Measurements from ENCODE around the gene CLCN7. TPM values are rescaled to one million over a fixed set of nuclear protein-coding genes. Genes with fewer than 3 reads are reported as not detected.

CLCN7 gene
- total RNA-seq, 1 donor from 2014 or later = 53.2 TPM

GRCh38 chr16:1505073-1505844 lies 30.4 kb upstream of the CLCN7 start:
- intact Hi-C loops (cut with micrococcal nuclease) = no loop called here
- no peak for DNase-seq
- no peak for ATAC-seq

GRCh38 chr16:1503110-1503955 lies 28.5 kb upstream of the CLCN7 start:
- intact Hi-C loops (cut with micrococcal nuclease) = no loop called here
- ATAC-seq (no peak), DNase-seq (no peak)

GRCh38 chr16:1502092-1503004 lies 27.5 kb upstream of the CLCN7 start:
- ATAC-seq = no peak
- intact Hi-C loops (cut with micrococcal nuclease) = no loop called here
- DNase-seq = no peak

DNA sequence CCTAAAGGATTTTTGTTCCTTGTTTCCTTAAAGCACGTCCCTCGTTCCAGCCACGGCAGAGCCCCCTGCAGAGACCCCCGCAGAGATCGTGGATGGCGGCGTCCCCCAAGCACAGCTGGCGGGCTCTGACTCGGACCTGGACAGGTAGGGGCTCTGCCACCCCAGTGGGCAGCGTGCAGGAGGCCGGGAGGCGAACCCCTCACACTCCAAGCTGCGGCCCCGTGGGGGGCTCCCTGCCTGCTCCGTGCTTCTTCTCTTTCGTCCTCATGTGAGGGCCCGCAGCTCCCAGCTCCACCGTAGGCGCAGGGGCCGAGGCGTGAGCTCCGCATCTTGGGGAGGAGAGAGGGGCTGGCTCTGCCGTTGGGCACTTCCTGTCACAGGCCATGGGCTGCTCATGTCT lies 26.8 kb upstream of the CLCN7 start:
- DNase-seq = no peak
- no peak for ATAC-seq
- intact Hi-C loops (cut with micrococcal nuclease) = no loop called here

DNA sequence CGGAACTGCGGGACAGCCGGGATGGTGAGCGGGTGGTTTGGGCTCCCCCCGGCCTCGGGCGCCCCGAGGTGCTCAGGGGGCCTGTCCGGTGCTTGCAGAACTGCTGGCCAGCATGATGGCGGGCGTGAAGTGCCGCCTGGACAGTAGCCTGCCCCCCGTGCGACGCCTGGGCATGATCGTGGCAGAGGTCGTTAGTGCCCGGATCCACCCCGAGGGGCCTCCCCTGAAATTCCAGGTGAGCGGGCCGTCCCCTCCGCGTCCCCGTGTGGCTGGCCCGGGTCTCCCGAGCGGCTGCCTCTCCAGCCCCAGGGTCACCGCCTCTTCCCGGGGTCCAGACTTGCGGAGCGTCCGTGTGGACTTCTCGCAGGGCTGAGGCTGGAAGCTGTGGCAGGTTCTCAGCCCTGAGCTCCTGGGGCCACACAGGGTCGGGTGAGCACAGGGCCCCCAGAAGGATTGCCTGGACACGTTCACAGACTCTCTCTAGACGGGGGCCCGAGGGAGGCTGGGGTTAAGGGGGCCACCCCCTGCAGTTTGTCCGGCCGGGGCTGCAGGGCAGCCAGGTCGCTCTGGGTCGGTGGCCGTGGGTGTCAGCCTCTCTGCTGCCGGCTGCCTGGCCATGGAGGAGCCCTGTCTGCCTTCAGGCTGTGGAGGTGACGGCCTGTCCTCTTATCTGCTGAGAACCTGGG lies 25.8 kb upstream of the CLCN7 start:
- ATAC-seq = no peak
- intact Hi-C loops (cut with micrococcal nuclease) = no loop called here

DNA sequence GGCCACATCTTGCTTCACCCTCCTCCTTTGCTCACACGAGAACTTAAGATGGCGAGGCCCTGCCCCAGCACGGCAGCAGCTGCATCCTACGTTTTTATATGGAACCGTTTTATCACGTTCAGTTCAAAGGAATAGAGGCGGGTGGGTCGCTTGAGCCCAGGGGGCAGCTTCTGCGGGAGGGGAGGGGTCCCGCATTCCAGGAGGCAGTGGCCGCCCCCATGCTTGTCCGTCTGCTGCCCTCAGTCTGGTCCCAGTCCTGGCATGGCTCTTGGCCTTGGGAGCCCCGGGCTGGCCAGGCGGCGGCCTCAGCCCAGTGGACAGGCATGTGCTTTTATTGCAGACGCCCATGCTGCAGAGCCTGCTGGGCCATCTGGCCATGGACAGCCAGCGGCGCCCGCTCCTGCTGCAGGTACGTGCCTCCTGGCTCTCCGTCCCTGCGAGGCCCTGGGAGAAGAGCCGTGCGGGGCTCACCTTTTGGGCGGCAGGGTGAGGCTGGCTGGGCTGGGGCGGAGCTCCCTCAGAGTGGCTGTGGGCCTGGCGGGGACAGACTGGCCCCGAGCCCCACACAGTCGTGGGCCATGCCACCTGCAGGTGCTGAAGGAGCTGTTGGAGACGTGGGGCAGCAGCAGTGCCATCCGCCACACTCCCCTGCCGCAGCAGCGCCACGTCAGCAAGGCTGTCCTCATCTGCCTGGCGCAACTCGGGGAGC lies 25.1 kb upstream of the CLCN7 start:
- intact Hi-C loops (cut with micrococcal nuclease) = no loop called here
- ATAC-seq (no peak), DNase-seq (no peak)

More for the DNA sequence above, 25.8 kb upstream of the CLCN7 start:
- no peak for DNase-seq

DNA sequence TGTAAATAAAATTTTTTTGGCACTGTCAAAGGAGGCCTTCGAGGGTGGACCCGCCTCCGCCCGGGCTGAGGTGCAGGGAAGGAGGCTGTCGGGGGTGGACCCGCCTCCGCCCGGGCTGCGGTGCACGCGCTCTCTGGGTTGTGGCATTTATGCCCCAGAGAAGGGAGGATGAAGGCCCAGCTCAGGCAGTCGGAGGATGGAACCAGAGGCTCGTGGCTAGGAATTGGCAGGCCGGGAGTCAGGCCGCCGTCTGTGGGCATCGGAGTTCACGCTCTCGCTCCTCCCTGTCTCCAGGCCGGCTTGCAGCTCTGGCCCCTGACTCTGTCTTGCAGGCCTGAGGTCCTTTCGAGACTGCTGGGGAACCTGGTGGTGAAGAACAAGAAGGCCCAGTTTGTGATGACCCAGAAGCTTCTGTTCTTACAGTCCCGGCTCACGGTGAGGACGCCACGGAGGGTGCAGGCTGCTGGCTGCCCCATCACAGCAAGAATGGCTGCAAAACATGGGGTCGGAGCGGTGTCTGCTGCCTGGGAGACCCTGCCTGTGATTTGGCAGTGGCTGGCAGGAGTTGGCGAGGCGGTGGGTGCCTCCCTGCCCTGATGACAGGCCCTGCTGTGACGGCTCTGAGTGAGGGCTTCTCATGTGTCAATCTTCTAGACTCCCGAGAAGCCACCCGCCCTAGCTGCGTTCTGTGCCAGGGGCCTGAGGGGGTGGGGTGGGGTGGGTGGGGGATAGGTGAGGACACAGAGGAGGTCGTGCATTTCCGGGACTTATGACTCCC lies 24.3 kb upstream of the CLCN7 start:
- DNase-seq = no peak
- intact Hi-C loops (cut with micrococcal nuclease) = no loop called here
- ATAC-seq = no peak

DNA sequence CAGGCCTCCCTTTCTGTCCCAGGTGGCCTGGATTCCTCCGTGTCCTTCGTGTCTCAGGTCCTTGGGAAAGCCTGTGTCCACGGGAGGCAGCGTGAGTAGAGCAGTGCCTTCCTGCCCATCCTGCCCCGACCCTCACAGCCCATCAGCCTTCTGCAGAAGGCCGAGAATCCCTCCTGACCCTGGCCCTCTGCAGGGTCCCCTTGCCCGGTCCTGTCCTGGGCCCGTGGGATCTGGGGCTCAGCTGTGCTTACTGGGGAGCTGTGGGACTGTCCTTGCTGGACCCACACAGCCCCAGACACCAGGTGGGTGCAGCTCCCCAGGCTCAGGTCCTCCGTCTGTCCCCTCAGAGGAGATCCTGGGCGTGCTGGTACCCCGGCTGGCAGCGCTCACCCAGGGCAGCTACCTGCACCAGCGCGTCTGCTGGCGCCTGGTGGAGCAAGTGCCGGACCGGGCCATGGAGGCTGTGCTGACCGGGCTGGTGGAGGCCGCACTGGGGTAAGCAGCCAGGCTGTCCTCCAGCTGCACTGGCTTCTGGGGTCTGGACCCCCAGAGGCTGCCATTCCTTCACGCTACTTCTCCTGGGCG lies 22.3 kb upstream of the CLCN7 start:
- ATAC-seq (no peak), DNase-seq (no peak)
- intact Hi-C loops (cut with micrococcal nuclease) = no loop called here

DNA sequence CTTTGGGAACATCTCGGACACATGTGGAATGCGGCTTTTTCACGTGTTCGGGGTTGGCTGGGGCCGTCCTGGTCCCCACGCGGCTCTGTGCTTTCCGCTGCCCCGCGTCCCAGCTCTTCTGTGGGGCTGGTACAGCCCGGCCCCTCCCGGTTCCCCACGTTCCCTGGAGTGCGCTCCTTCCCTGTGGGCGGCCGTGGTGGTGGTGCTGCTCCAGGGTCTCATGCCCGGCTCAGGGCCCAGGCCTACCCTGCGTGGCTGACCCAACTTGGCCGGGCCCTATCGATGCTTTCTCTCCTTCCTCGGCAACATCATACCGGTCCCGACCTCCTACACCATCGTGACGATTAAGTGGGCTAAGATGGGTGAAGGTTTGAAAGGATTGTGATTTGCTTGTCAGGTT lies 21.6 kb upstream of the CLCN7 start:
- intact Hi-C loops (cut with micrococcal nuclease) = no loop called here
- DNase-seq (peak; percentile 25), ATAC-seq (no peak)

- peak; percentile 27 for DNase-seq
- intact Hi-C loops (cut with micrococcal nuclease) = no loop called here
- ATAC-seq = no peak
These were observed 21.0 kb upstream of the CLCN7 start for GRCh38 chr16:1495889-1496262.

DNA sequence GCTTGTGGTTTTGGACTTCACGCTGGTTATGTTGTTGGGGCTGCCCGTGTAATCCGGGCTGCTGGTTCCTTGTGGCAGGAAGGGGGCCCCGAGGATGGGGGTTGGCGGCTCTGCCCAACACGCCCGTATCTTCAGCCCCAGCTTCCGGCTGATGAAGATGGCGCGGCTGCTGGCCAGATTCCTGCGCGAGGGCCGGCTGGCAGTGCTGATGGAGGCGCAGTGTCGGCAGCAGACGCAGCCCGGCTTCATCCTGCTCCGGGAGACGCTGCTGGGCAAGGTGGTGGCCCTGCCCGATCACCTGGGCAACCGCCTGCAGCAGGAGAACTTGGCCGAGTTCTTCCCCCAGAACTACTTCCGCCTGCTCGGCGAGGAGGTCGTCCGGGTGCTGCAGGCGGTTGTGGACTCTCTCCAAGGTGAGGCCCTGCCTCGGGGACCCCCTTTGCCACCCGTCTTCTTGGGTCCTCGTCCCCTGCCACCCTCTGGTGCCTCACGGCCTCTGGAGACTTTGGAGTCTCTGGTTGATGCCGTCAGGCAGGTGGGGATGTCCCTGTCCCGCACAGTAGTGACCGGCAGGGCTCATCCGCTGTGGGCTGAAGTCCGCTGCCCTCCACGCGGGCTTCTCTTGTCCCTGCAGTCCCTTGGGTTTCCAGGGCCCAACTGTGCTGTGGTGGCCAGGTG lies 20.5 kb upstream of the CLCN7 start:
- intact Hi-C loops (cut with micrococcal nuclease) = no loop called here
- DNase-seq (peak; percentile 25), ATAC-seq (no peak)

GRCh38 chr16:1494711-1495110 lies 19.9 kb upstream of the CLCN7 start:
- peak; percentile 84 for DNase-seq
- peak; percentile 70 for ATAC-seq
- intact Hi-C loops (cut with micrococcal nuclease) = no loop called here

GRCh38 chr16:1494129-1494640 lies 19.4 kb upstream of the CLCN7 start:
- intact Hi-C loops (cut with micrococcal nuclease) = no loop called here

GRCh38 chr16:1493746-1494094 lies 18.9 kb upstream of the CLCN7 start:
- ATAC-seq (peak; percentile 11), DNase-seq (no peak)
- intact Hi-C loops (cut with micrococcal nuclease) = no loop called here

More at GRCh38 chr16:1494129-1494640, 19.4 kb upstream of the CLCN7 start:
- DNase-seq (peak; percentile 84), ATAC-seq (peak; percentile 76)

- ATAC-seq (peak; percentile 93), DNase-seq (peak; percentile 90)
- intact Hi-C loops (cut with micrococcal nuclease) = no loop called here
These were observed 18.3 kb upstream of the CLCN7 start, which contains the start of gene TELO2 for GRCh38 chr16:1492923-1493745. Gene TELO2 (plus strand): TSS chr16:1493360. CDS start chr16:1494282, 922 bp downstream.

All from left ventricle myocardium superior (tissue), 1 donor.